HEK293T (cell line): ENCODE data around the gene SERF2.

ENCODE experiments used
- CTCF ChIA-PET: fragments of 350-600 bp; formaldehyde crosslinking; extraction: SDS; loops from one replicate; lab custom pipeline; 2021; ENCODE audit warnings: antibody characterized with exemption, inconsistent platforms; lab: Yijun Ruan, JAX
- POLR2A ChIA-PET: fragments of 350-600 bp; formaldehyde crosslinking; extraction: SDS; loops from one replicate; lab custom pipeline; 2020; ENCODE audit warnings: antibody characterized with exemption, inconsistent platforms; lab: Yijun Ruan, JAX
- DNase-seq: peaks from one replicate; pipeline ENCODE4 v3.0.0; 2012; ENCODE audit warnings: mixed read lengths; ENCODE audit errors: extremely low spot score
- ARNT ChIP-seq: fragments of 450-650 bp; IDR thresholded peaks from 2 replicates; pipeline ENCODE4 v1.6.1; 2017; ENCODE audit warnings: mild to moderate bottlenecking
- BHLHE40 ChIP-seq: fragments of 450-650 bp; IDR thresholded peaks from 2 replicates; pipeline ENCODE4 v1.6.1; 2016; ENCODE audit warnings: mild to moderate bottlenecking, moderate library complexity, borderline replicate concordance
- CTBP1 ChIP-seq: fragments of 450-650 bp; IDR thresholded peaks from 2 replicates; pipeline ENCODE4 v1.6.1; 2016; ENCODE audit warnings: borderline replicate concordance
- ELF4 ChIP-seq: fragments of 450-650 bp; IDR thresholded peaks from 2 replicates; pipeline ENCODE4 v1.6.1; 2017; ENCODE audit warnings: antibody characterized with exemption
- FOXA1 ChIP-seq: fragments of 450-650 bp; IDR thresholded peaks from 2 replicates; pipeline ENCODE4 v1.6.1; 2016; ENCODE audit warnings: mild to moderate bottlenecking
- FOXK2 ChIP-seq: fragments of 450-650 bp; IDR thresholded peaks from 2 replicates; pipeline ENCODE4 v1.6.1; 2016; ENCODE audit warnings: mild to moderate bottlenecking
- FOXM1 ChIP-seq: fragments of 450-650 bp; IDR thresholded peaks from 2 replicates; pipeline ENCODE4 v1.6.1; 2017; ENCODE audit warnings: mild to moderate bottlenecking, borderline replicate concordance
- HDGF ChIP-seq: fragments of 450-650 bp; IDR thresholded peaks from 2 replicates; pipeline ENCODE4 v1.6.1; 2017; ENCODE audit warnings: antibody characterized with exemption, borderline replicate concordance
- L3MBTL2 ChIP-seq: fragments of 450-650 bp; conservative IDR thresholded peaks from 2 replicates; pipeline ENCODE4 v1.6.1; 2016; ENCODE audit warnings: mild to moderate bottlenecking
- LEF1 ChIP-seq: fragments of 450-650 bp; IDR thresholded peaks from 2 replicates; pipeline ENCODE4 v1.6.1; 2017; ENCODE audit warnings: mild to moderate bottlenecking, borderline replicate concordance
- NFRKB ChIP-seq: fragments of 450-650 bp; IDR thresholded peaks from 2 replicates; pipeline ENCODE4 v1.6.1; 2016; ENCODE audit warnings: mild to moderate bottlenecking, moderate library complexity
- SP1 ChIP-seq: fragments of 450-650 bp; IDR thresholded peaks from 2 replicates; pipeline ENCODE4 v1.6.1; 2017
- SUZ12 ChIP-seq: fragments of 450-650 bp; IDR thresholded peaks from 2 replicates; pipeline ENCODE4 v1.6.1; 2016; ENCODE audit warnings: mild to moderate bottlenecking
- TARDBP ChIP-seq: fragments of 450-650 bp; IDR thresholded peaks from 2 replicates; pipeline ENCODE4 v1.6.1; 2016
- ZNF384 ChIP-seq: fragments of 450-650 bp; IDR thresholded peaks from 2 replicates; pipeline ENCODE4 v1.6.1; 2016
- TF ChIP-seq, protein P1 (sequence below): fragments of 450-650 bp; IDR thresholded peaks from 2 replicates; pipeline ENCODE4 v1.6.1; 2016

SERF2 gene

GRCh38 chr15:43792761-43793476 lies 799 bp downstream of the SERF2 start:
- no peak for DNase-seq

GRCh38 chr15:43793647-43794046 lies 1.5 kb downstream of the SERF2 start:
- TF ChIP-seq ZNF384 (no peak), BHLHE40 (no peak), LEF1 (no peak), HDGF (no peak), NFRKB (no peak), FOXA1 (no peak), ELF4 (no peak), FOXM1 (no peak), ARNT (no peak), TARDBP (no peak), L3MBTL2 (no peak), FOXK2 (no peak), CTBP1 (no peak), SP1 (no peak)
- TF ChIP-seq, protein P1, sequence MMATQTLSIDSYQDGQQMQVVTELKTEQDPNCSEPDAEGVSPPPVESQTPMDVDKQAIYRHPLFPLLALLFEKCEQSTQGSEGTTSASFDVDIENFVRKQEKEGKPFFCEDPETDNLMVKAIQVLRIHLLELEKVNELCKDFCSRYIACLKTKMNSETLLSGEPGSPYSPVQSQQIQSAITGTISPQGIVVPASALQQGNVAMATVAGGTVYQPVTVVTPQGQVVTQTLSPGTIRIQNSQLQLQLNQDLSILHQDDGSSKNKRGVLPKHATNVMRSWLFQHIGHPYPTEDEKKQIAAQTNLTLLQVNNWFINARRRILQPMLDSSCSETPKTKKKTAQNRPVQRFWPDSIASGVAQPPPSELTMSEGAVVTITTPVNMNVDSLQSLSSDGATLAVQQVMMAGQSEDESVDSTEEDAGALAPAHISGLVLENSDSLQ = no peak
- ChIA-PET CTCF (no interaction called here), POLR2A (interaction anchor here (6.3 kb wide), 1 partner anchor 16 kb away, joined by 33 read pairs; the partner anchor contains the start of gene ELL3)
- no peak for DNase-seq

More at GRCh38 chr15:43792761-43793476, 799 bp downstream of the SERF2 start:
- ChIA-PET POLR2A (interaction anchor here (1.2 to 6.3 kb wide), 3 partner anchors 12 to 32 kb away, joined by 3 to 33 read pairs (median 7); partner anchors contain the start of genes ELL3 and MFAP1), CTCF (no interaction called here)
- no peak for TF ChIP-seq TARDBP
- TF ChIP-seq, protein P1 = no peak
- TF ChIP-seq FOXK2 = no peak
- no peak for TF ChIP-seq FOXM1
- no peak for TF ChIP-seq LEF1
- TF ChIP-seq HDGF = no peak

DNA sequence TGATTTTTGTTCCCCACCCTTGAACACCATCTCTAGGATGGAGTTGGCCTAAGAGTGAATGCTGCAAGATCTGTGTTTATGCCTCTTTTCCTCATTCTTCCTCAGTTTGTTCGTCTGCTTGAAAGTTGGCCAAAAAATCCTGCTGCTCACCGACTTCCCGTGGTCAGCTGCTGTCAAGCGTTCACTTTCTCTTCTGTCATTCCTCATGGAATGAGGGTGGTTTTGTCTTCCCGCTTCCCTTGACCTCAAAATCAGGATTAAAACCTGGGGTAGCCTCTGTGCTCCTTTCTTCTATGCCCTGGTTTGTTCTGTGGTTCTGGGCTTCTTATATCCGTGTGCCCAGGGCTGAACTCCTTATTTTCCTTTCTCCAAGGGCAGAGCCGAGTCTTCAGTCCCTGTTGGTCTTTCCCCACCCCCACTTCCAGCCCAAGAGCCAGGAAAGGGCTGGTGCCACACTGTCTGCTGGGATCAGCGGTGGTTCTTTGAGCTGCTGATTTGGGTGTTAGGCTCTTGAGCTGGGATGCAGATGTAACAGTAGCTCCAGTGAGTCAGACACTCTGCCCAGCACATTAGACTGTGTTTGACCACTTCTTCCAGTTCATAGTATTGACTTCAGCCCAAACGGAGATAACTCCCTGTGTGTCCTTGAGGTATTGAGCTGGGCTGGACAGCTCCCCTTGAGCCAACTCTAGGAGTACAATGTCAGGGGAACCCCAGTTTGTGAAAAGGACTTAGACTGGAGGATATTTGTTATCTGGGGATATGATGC lies 2.3 kb downstream of the SERF2 start:
- ChIA-PET CTCF (no interaction called here), POLR2A (interaction anchor here (1.5 kb wide), 1 partner anchor 30 kb away, joined by 4 read pairs; the partner anchor contains the start of gene MFAP1)
- TF ChIP-seq ZNF384 (no peak), BHLHE40 (no peak), ELF4 (no peak), FOXA1 (no peak), ARNT (no peak), SUZ12 (no peak), HDGF (no peak), L3MBTL2 (no peak), NFRKB (no peak), LEF1 (no peak), TARDBP (no peak), FOXK2 (no peak)
- TF ChIP-seq, protein P1 = no peak
- DNase-seq = no peak

DNA sequence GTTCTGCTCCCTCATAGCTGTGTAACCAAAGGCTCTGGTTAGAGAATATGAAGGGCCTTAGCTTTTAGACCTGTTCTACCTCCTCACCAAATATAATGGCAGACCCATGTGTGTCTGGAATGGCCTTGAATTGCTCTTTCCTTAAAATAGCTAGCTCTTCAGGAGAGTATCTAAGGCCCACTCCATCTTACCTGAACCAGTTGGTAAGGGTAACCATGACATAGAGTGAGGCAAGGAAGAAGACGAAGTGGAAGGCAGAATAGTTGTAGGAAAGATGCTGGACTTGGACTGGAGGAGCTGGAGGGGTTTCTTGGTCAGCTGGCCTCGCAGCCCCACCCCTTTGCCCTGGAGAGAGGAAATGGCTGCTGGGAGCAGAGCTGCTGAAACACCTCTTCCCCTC lies 3.1 kb downstream of the SERF2 start:
- POLR2A ChIA-PET = interaction anchor here (1.5 kb wide), 2 partner anchors 18 to 29 kb away, joined by 3 to 4 read pairs; partner anchors contain the start of genes ELL3 and MFAP1
- CTCF ChIA-PET = no interaction called here

GRCh38 chr15:43795997-43796396 lies 3.9 kb downstream of the SERF2 start:
- no peak for TF ChIP-seq CTBP1
- TF ChIP-seq, protein P1 = no peak
- TF ChIP-seq FOXA1 = no peak
- no peak for TF ChIP-seq SP1
- no peak for TF ChIP-seq BHLHE40
- TF ChIP-seq FOXM1 = no peak
- no peak for TF ChIP-seq L3MBTL2
- TF ChIP-seq ELF4 = no peak
- no peak for TF ChIP-seq FOXK2
- no peak for TF ChIP-seq TARDBP
- TF ChIP-seq ZNF384 = no peak
- TF ChIP-seq NFRKB = no peak
- POLR2A ChIA-PET = interaction anchor here (1.5 kb wide), 1 partner anchor 19 kb away, joined by 3 read pairs; the partner anchor contains the start of gene ELL3
- CTCF ChIA-PET = no interaction called here
- no peak for DNase-seq

More for the DNA sequence above, 3.1 kb downstream of the SERF2 start:
- TF ChIP-seq, protein P1 = no peak
- TF ChIP-seq FOXA1 (no peak), NFRKB (no peak), FOXK2 (no peak), ARNT (no peak), CTBP1 (no peak), HDGF (no peak), L3MBTL2 (no peak), SUZ12 (no peak), ELF4 (no peak)
- DNase-seq = no peak
